Keratinocyte (primary cell): ENCODE results near the gene CRIM1.

Source experiments
- EZH2 ChIP-seq: IDR thresholded peaks from one replicate; pipeline ENCODE4 v1.6.1; 2012; ENCODE audit warnings: inconsistent platforms, mild to moderate bottlenecking, low read length, moderate library complexity
- TF ChIP-seq, protein P1 (sequence below), 3 experiments: IDR thresholded peaks in 1 of 3; conservative IDR thresholded peaks in 1 of 3; optimal IDR thresholded peaks in 1 of 3; 2 replicates in 2 of 3; 3 replicates in 1 of 3; pipeline versions ENCODE3 to v1.5.1; 2011; ENCODE audit warnings: low read length in 3 of 3, mild to moderate bottlenecking in 3 of 3, moderate library complexity in 2 of 3, control low read depth in 1 of 3, inconsistent platforms in 1 of 3; ENCODE audit not compliant: insufficient read depth in 2 of 3; ENCODE audit errors: extremely low read depth in 1 of 3

DNA sequence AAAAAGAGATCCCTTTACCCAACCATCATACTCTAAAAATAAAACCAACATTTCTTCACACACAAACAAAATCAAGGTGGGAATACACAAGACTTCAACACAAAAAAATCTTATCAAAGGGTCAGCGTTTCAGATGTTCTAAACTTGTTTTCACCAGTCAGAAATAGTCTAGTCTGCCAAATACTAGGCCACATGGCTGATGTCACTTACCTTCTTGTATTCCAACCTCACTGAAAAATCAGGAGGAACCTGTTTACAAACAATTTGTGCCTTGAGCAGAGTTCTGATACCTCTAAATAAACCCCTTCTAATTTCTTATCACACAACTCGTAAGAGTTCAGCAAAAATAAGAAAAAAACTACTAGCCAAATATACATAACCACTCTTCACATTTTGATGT, 222.3 kb downstream of the CRIM1 start:
- TF ChIP-seq, protein P1, sequence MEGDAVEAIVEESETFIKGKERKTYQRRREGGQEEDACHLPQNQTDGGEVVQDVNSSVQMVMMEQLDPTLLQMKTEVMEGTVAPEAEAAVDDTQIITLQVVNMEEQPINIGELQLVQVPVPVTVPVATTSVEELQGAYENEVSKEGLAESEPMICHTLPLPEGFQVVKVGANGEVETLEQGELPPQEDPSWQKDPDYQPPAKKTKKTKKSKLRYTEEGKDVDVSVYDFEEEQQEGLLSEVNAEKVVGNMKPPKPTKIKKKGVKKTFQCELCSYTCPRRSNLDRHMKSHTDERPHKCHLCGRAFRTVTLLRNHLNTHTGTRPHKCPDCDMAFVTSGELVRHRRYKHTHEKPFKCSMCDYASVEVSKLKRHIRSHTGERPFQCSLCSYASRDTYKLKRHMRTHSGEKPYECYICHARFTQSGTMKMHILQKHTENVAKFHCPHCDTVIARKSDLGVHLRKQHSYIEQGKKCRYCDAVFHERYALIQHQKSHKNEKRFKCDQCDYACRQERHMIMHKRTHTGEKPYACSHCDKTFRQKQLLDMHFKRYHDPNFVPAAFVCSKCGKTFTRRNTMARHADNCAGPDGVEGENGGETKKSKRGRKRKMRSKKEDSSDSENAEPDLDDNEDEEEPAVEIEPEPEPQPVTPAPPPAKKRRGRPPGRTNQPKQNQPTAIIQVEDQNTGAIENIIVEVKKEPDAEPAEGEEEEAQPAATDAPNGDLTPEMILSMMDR (optimal IDR thresholded peaks at IDR 0.05 in 1 of 3, IDR thresholded peaks at IDR 0.05 in 1 of 3, conservative IDR thresholded peaks at IDR 0.05 in 1 of 3; ENCODE audit: extremely low read depth in 1 of 3, insufficient read depth in 2 of 3, low read length in 3 of 3) = no peak
- TF ChIP-seq EZH2 = no peak
